HepG2 (cell line): ENCODE results near the gene BBC3. TPM values are rescaled to one million over a fixed set of nuclear protein-coding genes. Genes with fewer than 3 reads are reported as not detected.

Experiments
- ERF ChIP-seq: IDR thresholded peaks from 2 replicates; pipeline ENCODE4 v1.6.1; 2018; ENCODE audit warnings: missing biosample characterization, missing genetic modification reagents
- FOXA1 ChIP-seq, 2 experiments: fragments of 450-650 bp in 1 of 2; sonication (generic) in 1 of 2; formaldehyde crosslinking in 1 of 2; IDR thresholded peaks; 2 replicates each; pipeline versions ENCODE4 v1.4.0 to v1.6.1; 2016 to 2020; ENCODE audit warnings: missing genetic modification reagents in 1 of 2
- HHEX ChIP-seq: IDR thresholded peaks from 2 replicates; pipeline ENCODE4 v1.6.1; 2016; ENCODE audit warnings: control low read depth
- HIVEP1 ChIP-seq: sonication (generic); formaldehyde crosslinking; IDR thresholded peaks from 2 replicates; pipeline ENCODE4 v1.4.0; 2020; ENCODE audit warnings: mild to moderate bottlenecking, missing genetic modification reagents
- HOXA3 ChIP-seq: sonication (generic); formaldehyde crosslinking; IDR thresholded peaks from 2 replicates; pipeline ENCODE4 v1.5.0; 2020; ENCODE audit warnings: missing genetic modification reagents
- HOXA7 ChIP-seq: sonication (generic); formaldehyde crosslinking; IDR thresholded peaks from 2 replicates; pipeline ENCODE4 v1.8.1; 2022; ENCODE audit warnings: mild to moderate bottlenecking, missing genetic modification reagents, moderate library complexity
- MAZ ChIP-seq, 2 experiments: sonication (generic) in 1 of 2; formaldehyde crosslinking in 1 of 2; IDR thresholded peaks; 2 replicates each; pipeline versions ENCODE4 v1.5.0 to v1.6.1; 2012 to 2020; ENCODE audit warnings: low read depth in 2 of 2, mild to moderate bottlenecking in 2 of 2, borderline replicate concordance in 1 of 2, improper control_type of control experiment in 1 of 2, low read length in 1 of 2, missing genetic modification reagents in 1 of 2, moderate library complexity in 1 of 2
- NCOA5 ChIP-seq: sonication (generic); formaldehyde crosslinking; IDR thresholded peaks from 2 replicates; pipeline ENCODE4 v1.4.0; 2020; ENCODE audit warnings: missing genetic modification reagents
- RFX1 ChIP-seq: fragments of 450-650 bp; IDR thresholded peaks from 2 replicates; pipeline ENCODE4 v1.6.1; 2017
- SRSF9 ChIP-seq: fragments of 200-400 bp; formaldehyde crosslinking; IDR thresholded peaks from 2 replicates; pipeline ENCODE4 v1.6.1; 2018; ENCODE audit warnings: borderline replicate concordance, mild to moderate bottlenecking, low read depth, low read length; ENCODE audit not compliant: insufficient read depth, poor library complexity, severe bottlenecking
- TEAD3 ChIP-seq: optimal IDR thresholded peaks from 2 replicates; pipeline ENCODE3; 2016; ENCODE audit warnings: borderline replicate concordance
- YEATS2 ChIP-seq: sonication (generic); formaldehyde crosslinking; IDR thresholded peaks from 2 replicates; pipeline ENCODE4 v1.4.0; 2020; ENCODE audit warnings: missing genetic modification reagents, borderline replicate concordance
- ZFP1 ChIP-seq: IDR thresholded peaks from 2 replicates; pipeline ENCODE4 v1.6.1; 2016
- ZNF333 ChIP-seq: sonication (generic); formaldehyde crosslinking; IDR thresholded peaks from 2 replicates; pipeline ENCODE4 v1.4.0; 2020; ENCODE audit warnings: mild to moderate bottlenecking, missing genetic modification reagents, borderline replicate concordance
- ZNF430 ChIP-seq: sonication (generic); formaldehyde crosslinking; IDR thresholded peaks from 2 replicates; pipeline ENCODE4 v1.9.0; 2021; ENCODE audit warnings: mild to moderate bottlenecking, missing genetic modification reagents
- ZNF563 ChIP-seq: sonication (generic); formaldehyde crosslinking; IDR thresholded peaks from 2 replicates; pipeline ENCODE4 v1.8.0; 2022; ENCODE audit warnings: mild to moderate bottlenecking, moderate library complexity, missing genetic modification reagents
- ZNF747 ChIP-seq: sonication (generic); formaldehyde crosslinking; IDR thresholded peaks from 2 replicates; pipeline ENCODE4 v1.8.1; 2023; ENCODE audit warnings: missing genetic modification reagents, mild to moderate bottlenecking, borderline replicate concordance
- polyA plus RNA-seq, 8 experiments: library from polyadenylated mRNA; depleted of rRNA in 3 of 8; stranded (reverse) in 7 of 8; unstranded in 1 of 8; fragments of >200 nt; fragmentation: Illumina TruSeq in 4 of 8; extraction: Trizol in 4 of 8; gene quantifications; 2 replicates each; pipeline versions ENCODE4 v1.2.1 to v1.2.3, GENCODE V29; 2011 to 2016; ENCODE audit warnings: low read depth in 4 of 8, missing spikeins in 1 of 8, mixed read lengths in 1 of 8; ENCODE audit not compliant: insufficient read depth in 1 of 8
- total RNA-seq, 5 experiments: library from RNA; depleted of rRNA; stranded (reverse); fragments of >200 nt; fragmentation: Illumina TruSeq; extraction: Trizol; gene quantifications; 2 replicates each; pipeline ENCODE4 v1.2.3, GENCODE V29; 2016; ENCODE audit warnings: low read depth in 1 of 5
- TF ChIP-seq, protein P1 (sequence below): sonication (generic); formaldehyde crosslinking; IDR thresholded peaks from 2 replicates; pipeline ENCODE4 v1.5.1; 2020; ENCODE audit warnings: mild to moderate bottlenecking, missing genetic modification reagents, borderline replicate concordance
- TF ChIP-seq, protein P2 (sequence below): sonication (generic); formaldehyde crosslinking; IDR thresholded peaks from 2 replicates; pipeline ENCODE4 v1.4.0; 2020; ENCODE audit warnings: mild to moderate bottlenecking, missing genetic modification reagents
- TF ChIP-seq, protein P3 (sequence below): IDR thresholded peaks from 2 replicates; pipeline ENCODE4 v1.6.1; 2018; ENCODE audit warnings: missing genetic modification reagents
- TF ChIP-seq, protein P4 (sequence below): sonication (generic); formaldehyde crosslinking; IDR thresholded peaks from 2 replicates; pipeline ENCODE4 v1.4.0; 2020; ENCODE audit warnings: mild to moderate bottlenecking, missing genetic modification reagents
- TF ChIP-seq, protein P5 (sequence below): IDR thresholded peaks from 2 replicates; pipeline ENCODE4 v1.6.1; 2018; ENCODE audit warnings: missing genetic modification reagents, mild to moderate bottlenecking, missing compliant biosample characterization
- TF ChIP-seq, protein P6 (sequence below): IDR thresholded peaks from 2 replicates; pipeline ENCODE4 v1.6.1; 2016; ENCODE audit warnings: mild to moderate bottlenecking, missing biosample characterization, missing genetic modification reagents

The BBC3 gene
- total and polyA plus RNA-seq, 2 of the 13 experiments (the other 11 are each of a cell fraction or from before 2014, with no cell fraction given), result 6.1 to 8.8 TPM

DNA sequence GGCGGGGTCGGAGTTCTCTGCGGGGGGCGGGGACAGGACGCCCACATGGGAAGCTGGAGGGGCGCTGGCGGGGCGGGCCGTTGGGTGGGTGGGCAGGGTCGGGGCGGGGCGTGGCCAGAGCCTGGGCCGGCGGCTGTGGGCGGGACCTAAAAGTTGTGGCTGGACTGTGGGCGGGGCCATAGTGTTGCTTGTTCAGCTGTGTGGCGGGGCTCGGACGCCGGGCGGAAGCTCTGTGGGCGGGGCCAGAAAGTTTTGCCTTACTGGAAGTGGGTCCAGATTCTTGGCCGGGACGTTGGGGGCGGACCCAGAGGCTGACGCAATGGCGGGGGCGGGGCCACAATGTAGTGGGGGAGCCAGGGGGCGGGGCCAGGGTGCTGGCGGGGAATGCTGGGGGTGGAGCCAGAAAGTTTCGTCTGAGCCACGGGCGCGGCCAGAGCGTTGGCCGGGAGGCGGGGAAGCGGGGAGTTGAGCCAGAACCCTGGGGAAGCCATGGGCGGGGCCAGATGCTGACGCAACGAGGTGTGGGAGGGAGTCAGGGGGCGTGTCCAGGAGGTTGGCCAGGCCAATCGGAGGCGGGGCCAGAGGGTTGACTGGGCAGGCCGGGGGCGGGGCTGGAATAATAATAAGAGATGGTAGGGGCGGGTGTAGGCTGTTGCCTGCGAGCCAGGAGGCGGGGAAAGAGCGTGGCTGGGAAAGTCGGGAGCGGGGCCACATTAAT lies 25.9 kb upstream of the BBC3 start (continued):
- TF ChIP-seq, protein P1, sequence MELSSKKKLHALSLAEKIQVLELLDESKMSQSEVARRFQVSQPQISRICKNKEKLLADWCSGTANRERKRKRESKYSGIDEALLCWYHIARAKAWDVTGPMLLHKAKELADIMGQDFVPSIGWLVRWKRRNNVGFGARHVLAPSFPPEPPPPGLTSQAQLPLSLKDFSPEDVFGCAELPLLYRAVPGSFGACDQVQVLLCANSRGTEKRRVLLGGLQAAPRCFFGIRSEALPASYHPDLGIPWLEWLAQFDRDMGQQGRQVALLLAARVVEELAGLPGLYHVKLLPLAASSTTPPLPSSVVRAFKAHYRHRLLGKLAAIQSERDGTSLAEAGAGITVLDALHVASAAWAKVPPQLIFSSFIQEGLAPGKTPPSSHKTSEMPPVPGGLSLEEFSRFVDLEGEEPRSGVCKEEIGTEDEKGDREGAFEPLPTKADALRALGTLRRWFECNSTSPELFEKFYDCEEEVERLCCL, result no peak
- TF ChIP-seq HOXA3 (CRISPR knock-in tag) (peak; percentile 4; the same call in 1 of the 2 replicates), ZNF563 (CRISPR knock-in tag) (no peak), FOXA1 (IDR thresholded peaks at IDR 0.05) (no peak), FOXA1 (CRISPR knock-in tag; IDR thresholded peaks at IDR 0.05) (peak; percentile 74), YEATS2 (CRISPR knock-in tag) (peak; percentile 13; the same call in 1 of the 2 replicates), SRSF9 (no peak), RFX1 (no peak), HIVEP1 (CRISPR knock-in tag) (peak; percentile 75; the same call in 1 of the 2 replicates), ZNF333 (CRISPR knock-in tag) (no peak), ZFP1 (CRISPR knock-in tag) (no peak), MAZ (IDR thresholded peaks at IDR 0.05; ENCODE audit: borderline replicate concordance, low read depth, low read length) (peak; percentile 50; the same call in 1 of the 2 replicates), MAZ (CRISPR knock-in tag; IDR thresholded peaks at IDR 0.05; ENCODE audit: low read depth) (no peak), ZNF430 (CRISPR knock-in tag) (no peak), NCOA5 (CRISPR knock-in tag) (no peak), ZNF747 (CRISPR knock-in tag) (0 out of 2 replicates have a peak, but pooled peaks have one; percentile 40), TEAD3 (no peak), ERF (CRISPR knock-in tag) (no peak), HHEX (CRISPR knock-in tag) (no peak), HOXA7 (CRISPR knock-in tag) (no peak)
- TF ChIP-seq, protein P2, sequence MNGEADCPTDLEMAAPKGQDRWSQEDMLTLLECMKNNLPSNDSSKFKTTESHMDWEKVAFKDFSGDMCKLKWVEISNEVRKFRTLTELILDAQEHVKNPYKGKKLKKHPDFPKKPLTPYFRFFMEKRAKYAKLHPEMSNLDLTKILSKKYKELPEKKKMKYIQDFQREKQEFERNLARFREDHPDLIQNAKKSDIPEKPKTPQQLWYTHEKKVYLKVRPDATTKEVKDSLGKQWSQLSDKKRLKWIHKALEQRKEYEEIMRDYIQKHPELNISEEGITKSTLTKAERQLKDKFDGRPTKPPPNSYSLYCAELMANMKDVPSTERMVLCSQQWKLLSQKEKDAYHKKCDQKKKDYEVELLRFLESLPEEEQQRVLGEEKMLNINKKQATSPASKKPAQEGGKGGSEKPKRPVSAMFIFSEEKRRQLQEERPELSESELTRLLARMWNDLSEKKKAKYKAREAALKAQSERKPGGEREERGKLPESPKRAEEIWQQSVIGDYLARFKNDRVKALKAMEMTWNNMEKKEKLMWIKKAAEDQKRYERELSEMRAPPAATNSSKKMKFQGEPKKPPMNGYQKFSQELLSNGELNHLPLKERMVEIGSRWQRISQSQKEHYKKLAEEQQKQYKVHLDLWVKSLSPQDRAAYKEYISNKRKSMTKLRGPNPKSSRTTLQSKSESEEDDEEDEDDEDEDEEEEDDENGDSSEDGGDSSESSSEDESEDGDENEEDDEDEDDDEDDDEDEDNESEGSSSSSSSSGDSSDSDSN (CRISPR knock-in tag), result no peak
- TF ChIP-seq, protein P3, sequence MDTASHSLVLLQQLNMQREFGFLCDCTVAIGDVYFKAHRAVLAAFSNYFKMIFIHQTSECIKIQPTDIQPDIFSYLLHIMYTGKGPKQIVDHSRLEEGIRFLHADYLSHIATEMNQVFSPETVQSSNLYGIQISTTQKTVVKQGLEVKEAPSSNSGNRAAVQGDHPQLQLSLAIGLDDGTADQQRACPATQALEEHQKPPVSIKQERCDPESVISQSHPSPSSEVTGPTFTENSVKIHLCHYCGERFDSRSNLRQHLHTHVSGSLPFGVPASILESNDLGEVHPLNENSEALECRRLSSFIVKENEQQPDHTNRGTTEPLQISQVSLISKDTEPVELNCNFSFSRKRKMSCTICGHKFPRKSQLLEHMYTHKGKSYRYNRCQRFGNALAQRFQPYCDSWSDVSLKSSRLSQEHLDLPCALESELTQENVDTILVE, result no peak
- TF ChIP-seq, protein P4, sequence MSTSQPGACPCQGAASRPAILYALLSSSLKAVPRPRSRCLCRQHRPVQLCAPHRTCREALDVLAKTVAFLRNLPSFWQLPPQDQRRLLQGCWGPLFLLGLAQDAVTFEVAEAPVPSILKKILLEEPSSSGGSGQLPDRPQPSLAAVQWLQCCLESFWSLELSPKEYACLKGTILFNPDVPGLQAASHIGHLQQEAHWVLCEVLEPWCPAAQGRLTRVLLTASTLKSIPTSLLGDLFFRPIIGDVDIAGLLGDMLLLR, result no peak
- TF ChIP-seq, protein P5, sequence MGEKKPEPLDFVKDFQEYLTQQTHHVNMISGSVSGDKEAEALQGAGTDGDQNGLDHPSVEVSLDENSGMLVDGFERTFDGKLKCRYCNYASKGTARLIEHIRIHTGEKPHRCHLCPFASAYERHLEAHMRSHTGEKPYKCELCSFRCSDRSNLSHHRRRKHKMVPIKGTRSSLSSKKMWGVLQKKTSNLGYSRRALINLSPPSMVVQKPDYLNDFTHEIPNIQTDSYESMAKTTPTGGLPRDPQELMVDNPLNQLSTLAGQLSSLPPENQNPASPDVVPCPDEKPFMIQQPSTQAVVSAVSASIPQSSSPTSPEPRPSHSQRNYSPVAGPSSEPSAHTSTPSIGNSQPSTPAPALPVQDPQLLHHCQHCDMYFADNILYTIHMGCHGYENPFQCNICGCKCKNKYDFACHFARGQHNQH (CRISPR knock-in tag), result 0 out of 2 replicates have a peak, but pooled peaks have one; percentile 19
- TF ChIP-seq, protein P6, sequence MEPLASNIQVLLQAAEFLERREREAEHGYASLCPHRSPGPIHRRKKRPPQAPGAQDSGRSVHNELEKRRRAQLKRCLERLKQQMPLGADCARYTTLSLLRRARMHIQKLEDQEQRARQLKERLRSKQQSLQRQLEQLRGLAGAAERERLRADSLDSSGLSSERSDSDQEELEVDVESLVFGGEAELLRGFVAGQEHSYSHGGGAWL (CRISPR knock-in tag), result 0 out of 2 replicates have a peak, but pooled peaks have one; percentile 6
